Measurements from ENCODE around the gene TAS2R5.
"Not testable (repeated sequence)": the region's sequence is repeated elsewhere in the genome, so short reads cannot be mapped to it uniquely, and the experiment has no call there.

TAS2R5 gene

GRCh38 chr7:141754939-141755338 is 35.1 kb upstream of the TAS2R5 start:
- no peak for DNase-seq (ENCODE audit: extremely low read depth, insufficient read length)

GRCh38 chr7:141763797-141764196 is 26.2 kb upstream of the TAS2R5 start, which contains the start of gene TAS2R3:
TSS of gene TAS2R3 (plus strand) at chr7:141764097. CDS start at chr7:141764159, 62 bp downstream.
- H3K36me3 ChIP-seq (ENCODE audit: control insufficient read depth, insufficient read depth, low read length), result peaks cover 8% of the 10 kb centered on the region
- DNase-seq (ENCODE audit: extremely low read depth, insufficient read length), result no peak
- TF ChIP-seq CTCF (IDR thresholded peaks at IDR 0.05; ENCODE audit: insufficient read depth, low read length, poor library complexity, severe bottlenecking), result no peak
- H3K27me3 ChIP-seq (replicated peaks; ENCODE audit: control insufficient read depth, insufficient read depth, low read length), result no peaks in the 10 kb centered on the region
- no peak within 1 kb of the TSS for H3K4me3 ChIP-seq (replicated peaks; ENCODE audit: low read depth, low read length)

More at GRCh38 chr7:141754939-141755338, 35.1 kb upstream of the TAS2R5 start:
- peak; percentile 47 for TF ChIP-seq CTCF (IDR thresholded peaks at IDR 0.05; ENCODE audit: insufficient read depth, low read length, poor library complexity, severe bottlenecking)
- Histone ChIP-seq H3K27me3 (replicated peaks; ENCODE audit: control insufficient read depth, insufficient read depth, low read length) (no peaks in the 10 kb centered on the region), H3K36me3 (ENCODE audit: control insufficient read depth, insufficient read depth, low read length) (peaks cover 10% of the 10 kb centered on the region), H3K4me3 (replicated peaks; ENCODE audit: low read depth, low read length) (no peak overlapping the region)

DNA sequence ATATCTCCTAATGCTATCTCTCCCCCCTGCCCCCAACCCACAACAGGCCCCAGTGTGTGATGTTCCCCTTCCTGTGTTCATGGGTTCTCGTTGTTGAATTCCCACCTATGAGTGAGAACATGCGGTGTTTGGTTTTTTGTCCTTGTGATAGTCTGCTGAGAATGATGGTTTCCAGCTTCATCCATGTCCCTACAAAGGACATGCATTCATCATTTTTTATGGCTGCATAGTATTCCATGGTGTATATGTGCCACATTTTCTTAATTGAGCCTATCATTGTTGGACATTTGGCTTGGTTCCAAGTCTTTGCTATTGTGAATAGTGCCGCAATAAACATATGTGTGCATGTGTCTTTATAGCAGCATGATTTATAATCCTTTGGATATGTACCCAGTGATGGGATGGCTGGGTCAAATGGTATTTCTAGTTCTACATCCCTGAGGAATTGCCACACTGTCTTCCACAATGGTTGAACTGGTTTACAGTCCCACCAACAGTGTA is 19.9 kb upstream of the TAS2R5 start:
- not testable (repeated sequence) for DNase-seq (ENCODE audit: extremely low read depth, insufficient read length); H3K36me3 ChIP-seq (ENCODE audit: control insufficient read depth, insufficient read depth, low read length); H3K4me3 ChIP-seq (replicated peaks; ENCODE audit: low read depth, low read length); H3K27me3 ChIP-seq (replicated peaks; ENCODE audit: control insufficient read depth, insufficient read depth, low read length)

DNA sequence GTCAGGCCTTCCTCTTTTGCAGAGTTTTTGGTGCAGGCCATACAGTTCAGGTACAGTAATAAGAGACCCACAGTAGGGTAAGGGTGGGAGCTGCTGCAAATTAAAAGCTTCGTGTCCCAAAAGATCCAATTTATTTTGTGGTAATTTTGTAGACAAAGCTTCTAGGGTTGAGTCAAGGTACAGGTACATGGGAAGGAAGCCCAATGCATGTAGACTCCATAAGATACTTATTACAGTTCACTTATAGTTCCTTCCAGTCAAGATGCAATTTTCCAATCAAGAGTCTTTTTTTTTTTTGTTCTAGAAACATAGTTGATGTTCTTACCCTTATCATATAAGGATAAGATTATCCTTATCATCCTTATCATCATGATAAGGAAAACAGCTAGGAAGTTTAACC is 13.6 kb upstream of the TAS2R5 start, which contains the start of gene TAS2R4:
Gene TAS2R4 (plus strand): TSS at position 301 of the 400 bp plus-strand sequence. CDS start 1,815 bp downstream, outside the sequence.
- no peaks in the 10 kb centered on the region for H3K27me3 ChIP-seq (replicated peaks; ENCODE audit: control insufficient read depth, insufficient read depth, low read length)
- H3K4me3 ChIP-seq (replicated peaks; ENCODE audit: low read depth, low read length), result no peak within 1 kb of the TSS
- TF ChIP-seq CTCF (IDR thresholded peaks at IDR 0.05; ENCODE audit: insufficient read depth, low read length, poor library complexity, severe bottlenecking), result no peak
- DNase-seq (ENCODE audit: extremely low read depth, insufficient read length), result no peak
- H3K36me3 ChIP-seq (ENCODE audit: control insufficient read depth, insufficient read depth, low read length), result peaks cover 5% of the 10 kb centered on the region

DNA sequence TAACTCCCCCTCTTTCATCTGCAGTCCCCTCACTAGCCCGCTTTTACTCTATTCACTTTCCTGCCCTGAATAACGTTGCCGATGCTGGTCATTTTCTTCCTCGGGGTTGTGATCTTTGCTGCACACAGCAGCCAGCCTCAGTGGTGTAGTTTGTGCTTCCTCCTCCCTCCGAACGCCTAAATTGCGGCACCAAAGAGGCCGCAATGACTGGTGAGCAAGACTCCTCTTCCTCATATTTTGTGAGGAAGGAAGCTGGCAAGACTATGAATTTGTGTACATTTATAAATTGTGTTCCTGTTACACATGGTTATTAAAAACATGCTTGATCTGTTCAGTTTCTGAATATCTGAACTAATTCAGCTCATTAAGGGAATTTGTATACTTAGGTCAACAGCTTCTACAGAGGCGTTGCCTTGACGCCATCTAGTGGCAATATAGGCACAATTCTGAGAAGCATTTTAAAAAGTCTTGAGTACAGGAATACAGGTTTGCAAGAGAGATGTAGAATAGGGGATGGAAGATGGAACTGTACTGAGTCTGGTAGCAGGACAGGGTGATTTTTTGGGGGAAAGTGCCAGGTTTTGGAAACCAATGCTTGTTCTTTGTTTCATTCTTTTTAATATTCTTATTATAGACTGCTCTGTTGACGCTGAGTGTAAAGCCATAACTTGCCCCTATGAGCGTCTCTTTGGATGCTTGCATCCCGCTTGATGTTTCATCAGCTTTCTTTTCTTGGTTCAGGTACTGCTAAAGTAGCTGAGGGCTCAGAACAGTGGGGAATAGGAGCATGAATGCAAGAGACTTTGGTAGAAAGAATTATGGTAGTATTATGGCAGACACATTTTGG is 4.1 kb upstream of the TAS2R5 start:
- peak; percentile 15 for DNase-seq (ENCODE audit: extremely low read depth, insufficient read length)
- TF ChIP-seq CTCF (IDR thresholded peaks at IDR 0.05; ENCODE audit: insufficient read depth, low read length, poor library complexity, severe bottlenecking), result peak; percentile 84
- Histone ChIP-seq H3K36me3 (ENCODE audit: control insufficient read depth, insufficient read depth, low read length) (peaks cover 1% of the 10 kb centered on the region; the same call in 1 of the 2 replicates), H3K27me3 (replicated peaks; ENCODE audit: control insufficient read depth, insufficient read depth, low read length) (no peaks in the 10 kb centered on the region), H3K4me3 (replicated peaks; ENCODE audit: low read depth, low read length) (no peak overlapping the region)

DNA sequence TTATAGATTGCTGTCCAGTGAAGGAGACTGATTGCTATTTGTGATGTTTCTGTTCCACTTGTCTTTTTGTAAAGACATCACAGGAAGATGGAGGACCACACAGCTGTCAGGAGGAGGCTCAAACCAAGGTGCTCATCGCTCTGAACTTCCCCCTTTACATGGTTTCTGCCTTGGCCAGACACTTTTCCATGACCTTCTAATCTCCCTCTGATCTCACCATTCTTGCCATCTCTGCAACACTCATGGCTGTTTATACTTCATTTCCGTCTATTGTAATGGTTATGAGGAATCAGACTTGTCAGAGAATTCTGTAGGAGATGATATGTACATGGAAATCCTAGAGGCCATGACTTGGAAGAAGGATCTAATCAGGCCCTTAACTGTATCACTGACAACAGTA is 1.7 kb upstream of the TAS2R5 start:
- Histone ChIP-seq H3K36me3 (ENCODE audit: control insufficient read depth, insufficient read depth, low read length) (peaks cover 1% of the 10 kb centered on the region; the same call in 1 of the 2 replicates), H3K4me3 (replicated peaks; ENCODE audit: low read depth, low read length) (no peak overlapping the region), H3K27me3 (replicated peaks; ENCODE audit: control insufficient read depth, insufficient read depth, low read length) (no peaks in the 10 kb centered on the region)
- no peak for TF ChIP-seq CTCF (IDR thresholded peaks at IDR 0.05; ENCODE audit: insufficient read depth, low read length, poor library complexity, severe bottlenecking)
- no peak for DNase-seq (ENCODE audit: extremely low read depth, insufficient read length)
